Sigmoid colon (tissue), 4 donors: ENCODE data around the gene CNKSR3.

Source experiments
- CTCF ChIP-seq, 4 experiments: fragments of 450-650 bp in 3 of 4; fragments of 200-600 bp in 1 of 4; IDR thresholded peaks; one replicate each; pipeline ENCODE4 v1.5.1; 2016 to 2019; ENCODE audit warnings: antibody characterized with exemption in 4 of 4, mild to moderate bottlenecking in 3 of 4, moderate library complexity in 2 of 4
- POLR2AphosphoS5 ChIP-seq, 4 donors: sonication (generic); formaldehyde crosslinking; IDR thresholded peaks; one replicate each; pipeline ENCODE4 v1.6.1; 2017; ENCODE audit warnings: antibody characterized with exemption in 4 of 4

GRCh38 chr6:154516276-154516675, 5.8 kb upstream of the CNKSR3 start:
- no peak for TF ChIP-seq POLR2AphosphoS5 (IDR thresholded peaks at IDR 0.05)
- no peak for TF ChIP-seq CTCF (IDR thresholded peaks at IDR 0.05)
